Gastrocnemius medialis (tissue), 4 donors: Measurements from ENCODE around the gene SHISAL2A. TPM values are rescaled to one million over a fixed set of nuclear protein-coding genes. Genes with fewer than 3 reads are reported as not detected.

Experiments
- ATAC-seq, 2 donors: fragments of 150-250 bp; one replicate each; pipeline ENCODE4 v1.9.1; 2016
- DNase-seq, 2 donors: peaks; one replicate each; pipeline ENCODE4 v3.0.0-alpha.2; 2019
- H3K27ac ChIP-seq, 4 donors: fragments of 200-600 bp; sonication (generic); 1 replicate in 1 of 4; 2 replicates in 3 of 4; pipeline ENCODE4 v1.5.1; 2016 to 2018; ENCODE audit warnings: mild to moderate bottlenecking in 2 of 4, moderate library complexity in 1 of 4
- H3K27me3 ChIP-seq, 3 donors: fragments of 200-600 bp; sonication (generic) in 2 of 3; 1 replicate in 1 of 3; 2 replicates in 2 of 3; pipeline versions ENCODE4 v1.5.1 to v1.6.0; 2016 to 2019; ENCODE audit warnings: mild to moderate bottlenecking in 1 of 3, moderate library complexity in 1 of 3
- H3K36me3 ChIP-seq, 2 donors: fragments of 200-600 bp; sonication (generic) in 1 of 2; one replicate each; pipeline ENCODE4 v1.5.1; 2017 to 2018
- H3K4me1 ChIP-seq, 2 donors: fragments of 200-600 bp; sonication (generic) in 1 of 2; one replicate each; pipeline ENCODE4 v1.5.1; 2016 to 2017; ENCODE audit warnings: mild to moderate bottlenecking in 2 of 2
- H3K4me3 ChIP-seq, 4 donors: fragments of 200-600 bp; sonication (generic) in 3 of 4; 1 replicate in 1 of 4; 2 replicates in 3 of 4; pipeline ENCODE4 v1.5.1; 2016 to 2019; ENCODE audit warnings: mild to moderate bottlenecking in 2 of 4
- H3K9me3 ChIP-seq, 3 donors: fragments of 200-600 bp; sonication (generic) in 2 of 3; 1 replicate in 1 of 3; 2 replicates in 2 of 3; pipeline ENCODE4 v1.5.1; 2016 to 2019
- CTCF ChIP-seq, 5 experiments: fragments of 450-650 bp in 3 of 5; fragments of 200-600 bp in 2 of 5; sonication (generic) in 2 of 5; IDR thresholded peaks in 4 of 5; conservative IDR thresholded peaks in 1 of 5; 1 replicate in 4 of 5; 2 replicates in 1 of 5; pipeline ENCODE4 v1.5.1; 2016 to 2019; ENCODE audit warnings: antibody characterized with exemption in 5 of 5, mild to moderate bottlenecking in 3 of 5, moderate library complexity in 3 of 5
- POLR2A ChIP-seq, 2 donors: fragments of 450-650 bp; IDR thresholded peaks; one replicate each; pipeline ENCODE4 v1.6.1; 2017; ENCODE audit warnings: antibody characterized with exemption in 2 of 2, mild to moderate bottlenecking in 2 of 2, moderate library complexity in 2 of 2
- in situ Hi-C, 4 donors: fragments of 200-750 bp; cut with MboI; loops; one replicate each; pipeline versions ENCODE4 v1.15.0 to v1.8.0; 2017; ENCODE audit warnings: low sequenced_read_pairs in 4 of 4
- intact Hi-C: fragments of 100-400 bp; cut with DNase I; formaldehyde crosslinking; loops from one replicate; pipeline ENCODE4 v1.15.1; 2023; ENCODE audit warnings: low total_unique reads
- total RNA-seq, 4 donors: library from RNA; depleted of rRNA; stranded (reverse); fragments of >200 nt; gene quantifications; one replicate each; pipeline versions ENCODE4 v1.1.0 to v1.2.3, GENCODE V29; 2016

The SHISAL2A gene
- total RNA-seq, 4 donors from 2014 or later = 0.33 to 0.41 TPM; not detected in 2

- ATAC-seq (peak; percentile 95 to 96), DNase-seq (peak; percentile 96 to 99)
- Histone ChIP-seq H3K36me3 (no peaks in the 10 kb centered on the region), H3K4me3 (no peak overlapping the region), H3K4me1 (peaks cover 33 to 52% of the 10 kb centered on the region in 2 donors), H3K27me3 (no peaks in the 10 kb centered on the region), H3K27ac (peak overlapping the region; percentile 87 to 91 (median 90)), H3K9me3 (no peaks in the 10 kb centered on the region)
- in situ Hi-C loops = loop anchor here (25.0 kb wide), 3 partner anchors 239 to 539 kb away; partner anchors contain the start of genes ORC1 (in 3 of the 4), PRPF38A (in 3 of the 4) and ZFYVE9 (in 2 of the 4)
- TF ChIP-seq CTCF (IDR thresholded peaks at IDR 0.05 in 4 of 5, conservative IDR thresholded peaks at IDR 0.05 in 1 of 5) (no peak), POLR2A (IDR thresholded peaks at IDR 0.05) (peak in 1 of 2 donors; percentile 42)
- intact Hi-C loops = loop anchor here (2.0 kb wide), 2 partner anchors 18 to 124 kb away; partner anchors contain the start of gene TUT4
These were observed 43.4 kb downstream of the SHISAL2A start for GRCh38 chr1:52676249-52676903.

GRCh38 chr1:52677076-52677806, 44.3 kb downstream of the SHISAL2A start:
- Histone ChIP-seq H3K9me3 (no peaks in the 10 kb centered on the region), H3K4me1 (peaks cover 33 to 47% of the 10 kb centered on the region in 2 donors), H3K36me3 (no peaks in the 10 kb centered on the region), H3K4me3 (no peak overlapping the region), H3K27me3 (no peaks in the 10 kb centered on the region), H3K27ac (peak overlapping the region; percentile 84 to 90 (median 88))
- intact Hi-C loops (loop anchor here (2.0 kb wide), 2 partner anchors 18 to 124 kb away; partner anchors contain the start of gene TUT4), in situ Hi-C loops (loop anchor here (25.0 kb wide), 3 partner anchors 240 to 540 kb away; partner anchors contain the start of genes ORC1 (in 3 of the 4), PRPF38A (in 3 of the 4) and ZFYVE9 (in 2 of the 4))
- TF ChIP-seq CTCF (IDR thresholded peaks at IDR 0.05 in 4 of 5, conservative IDR thresholded peaks at IDR 0.05 in 1 of 5) (no peak), POLR2A (IDR thresholded peaks at IDR 0.05) (no peak)
- no peak for DNase-seq
- peak in 1 of 2 donors; percentile 34 for ATAC-seq

GRCh38 chr1:52679048-52679447, 46.1 kb downstream of the SHISAL2A start:
- ATAC-seq = no peak
- in situ Hi-C loops (loop anchor here (25.0 kb wide), 3 partner anchors 242 to 542 kb away; partner anchors contain the start of genes ORC1 (in 3 of the 4), PRPF38A (in 3 of the 4) and ZFYVE9 (in 2 of the 4)), intact Hi-C loops (loop anchor here (2.0 kb wide), 1 partner anchor 48 kb away; the partner anchor contains the start of gene ZYG11B)
- no peak for DNase-seq
- Histone ChIP-seq H3K36me3 (no peaks in the 10 kb centered on the region), H3K4me3 (no peak overlapping the region), H3K4me1 (peaks cover 32 to 33% of the 10 kb centered on the region in 2 donors), H3K27ac (peak overlapping the region; percentile 84 to 90 (median 88)), H3K27me3 (no peaks in the 10 kb centered on the region), H3K9me3 (no peaks in the 10 kb centered on the region)
- no peak for TF ChIP-seq POLR2A (IDR thresholded peaks at IDR 0.05)
- no peak for TF ChIP-seq CTCF (IDR thresholded peaks at IDR 0.05 in 4 of 5, conservative IDR thresholded peaks at IDR 0.05 in 1 of 5)

GRCh38 chr1:52679498-52679897, 46.5 kb downstream of the SHISAL2A start:
- Histone ChIP-seq H3K4me3 (no peak overlapping the region), H3K27me3 (no peaks in the 10 kb centered on the region), H3K27ac (peak overlapping the region; percentile 84 to 90 (median 88)), H3K9me3 (no peaks in the 10 kb centered on the region), H3K4me1 (peaks cover 32 to 33% of the 10 kb centered on the region in 2 donors), H3K36me3 (no peaks in the 10 kb centered on the region)
- DNase-seq = no peak
- TF ChIP-seq POLR2A (IDR thresholded peaks at IDR 0.05) (no peak), CTCF (IDR thresholded peaks at IDR 0.05 in 4 of 5, conservative IDR thresholded peaks at IDR 0.05 in 1 of 5) (no peak)
- intact Hi-C loops (loop anchor here (2.0 kb wide), 1 partner anchor 47 kb away; the partner anchor contains the start of gene ZYG11B), in situ Hi-C loops (loop anchor here (25.0 kb wide), 3 partner anchors 242 to 542 kb away; partner anchors contain the start of genes ORC1 (in 3 of the 4), PRPF38A (in 3 of the 4) and ZFYVE9 (in 2 of the 4))
- ATAC-seq = no peak
